ENCODE data around the gene CIBAR2.

Gene CIBAR2

DNA sequence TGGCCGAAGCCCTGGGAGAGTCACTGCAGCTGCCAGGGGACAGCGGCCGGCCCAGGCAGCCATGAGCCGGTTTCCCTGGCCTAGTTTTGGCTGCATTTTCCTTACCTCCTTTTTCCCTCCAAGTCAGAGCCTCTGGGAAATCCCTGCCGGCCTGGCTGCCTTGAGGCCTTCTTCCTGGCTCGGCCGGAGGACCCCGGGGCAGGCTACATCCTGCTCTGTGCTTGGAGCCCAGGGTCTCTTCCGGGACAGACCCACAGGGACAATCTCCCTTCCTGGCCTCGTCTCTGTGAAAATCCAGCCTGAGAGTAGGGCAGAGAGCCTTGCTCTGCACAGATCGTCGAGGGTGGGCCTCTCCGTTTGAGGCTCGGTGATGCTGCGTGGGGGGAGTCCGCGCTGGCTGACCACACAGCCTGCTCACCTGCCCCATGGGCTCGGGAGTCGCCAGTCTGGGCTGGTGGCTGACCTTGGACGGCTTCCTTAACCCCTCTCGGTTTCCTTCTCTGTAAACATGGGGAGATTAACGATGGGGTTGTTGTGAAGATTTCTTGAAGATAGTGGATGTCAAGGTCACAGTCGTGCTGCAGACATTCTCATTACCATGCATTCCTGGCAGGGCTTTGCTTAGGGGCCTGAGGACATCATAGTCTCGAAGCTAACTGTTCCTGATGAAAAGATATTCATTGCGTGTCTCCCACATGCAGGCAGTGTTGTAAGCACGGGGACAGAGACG, 34.8 kb upstream of the CIBAR2 start:
- no peaks in the 10 kb centered on the region for H3K79me2 ChIP-seq (ENCODE audit: low read length)
- no peaks in the 10 kb centered on the region for H4K20me1 ChIP-seq (ENCODE audit: insufficient read depth, low read length)
- H3K36me3 ChIP-seq (replicated peaks; ENCODE audit: low read depth, low read length) = no peaks in the 10 kb centered on the region
- no peak overlapping the region for H3K9ac ChIP-seq (ENCODE audit: low read length)
- no peak overlapping the region for H3K4me3 ChIP-seq (ENCODE audit: low read length)
- no peaks in the 10 kb centered on the region for H3K9me3 ChIP-seq (ENCODE audit: insufficient read depth, low read length)
- H3K4me2 ChIP-seq (ENCODE audit: low read length) = no peak overlapping the region
- no peak overlapping the region for H2AFZ ChIP-seq (ENCODE audit: low read depth, low read length)
- H3K4me1 ChIP-seq (ENCODE audit: low read length) = no peaks in the 10 kb centered on the region
- H3K27ac ChIP-seq (ENCODE audit: low read length) = no peak overlapping the region
- no peak for TF ChIP-seq EZH2phosphoT487 (IDR thresholded peaks at IDR 0.05; ENCODE audit: low read depth)
- TF ChIP-seq, protein P1, sequence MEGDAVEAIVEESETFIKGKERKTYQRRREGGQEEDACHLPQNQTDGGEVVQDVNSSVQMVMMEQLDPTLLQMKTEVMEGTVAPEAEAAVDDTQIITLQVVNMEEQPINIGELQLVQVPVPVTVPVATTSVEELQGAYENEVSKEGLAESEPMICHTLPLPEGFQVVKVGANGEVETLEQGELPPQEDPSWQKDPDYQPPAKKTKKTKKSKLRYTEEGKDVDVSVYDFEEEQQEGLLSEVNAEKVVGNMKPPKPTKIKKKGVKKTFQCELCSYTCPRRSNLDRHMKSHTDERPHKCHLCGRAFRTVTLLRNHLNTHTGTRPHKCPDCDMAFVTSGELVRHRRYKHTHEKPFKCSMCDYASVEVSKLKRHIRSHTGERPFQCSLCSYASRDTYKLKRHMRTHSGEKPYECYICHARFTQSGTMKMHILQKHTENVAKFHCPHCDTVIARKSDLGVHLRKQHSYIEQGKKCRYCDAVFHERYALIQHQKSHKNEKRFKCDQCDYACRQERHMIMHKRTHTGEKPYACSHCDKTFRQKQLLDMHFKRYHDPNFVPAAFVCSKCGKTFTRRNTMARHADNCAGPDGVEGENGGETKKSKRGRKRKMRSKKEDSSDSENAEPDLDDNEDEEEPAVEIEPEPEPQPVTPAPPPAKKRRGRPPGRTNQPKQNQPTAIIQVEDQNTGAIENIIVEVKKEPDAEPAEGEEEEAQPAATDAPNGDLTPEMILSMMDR (IDR thresholded peaks at IDR 0.05; ENCODE audit: low read depth, low read length) = no peak
- peaks cover 4% of the 10 kb centered on the region; the same call in 1 of the 2 replicates for H3K27me3 ChIP-seq (ENCODE audit: low read depth, low read length)

DNA sequence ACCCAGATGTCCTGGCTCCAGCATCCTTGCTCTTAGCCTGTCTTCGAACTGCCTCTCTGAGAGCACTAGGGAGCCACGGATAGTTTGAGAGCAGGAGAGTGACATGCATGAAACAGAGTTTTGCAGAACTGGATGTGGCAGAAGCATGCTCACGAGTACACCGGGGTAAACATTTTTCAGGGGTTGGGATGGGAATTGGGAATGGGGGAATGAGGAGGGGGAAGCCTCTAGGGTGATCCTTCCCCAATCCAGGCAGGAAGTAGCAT, 34.2 kb upstream of the CIBAR2 start:
- TF ChIP-seq, protein P1 (IDR thresholded peaks at IDR 0.05; ENCODE audit: low read depth, low read length) = no peak
- no peak for TF ChIP-seq EZH2phosphoT487 (IDR thresholded peaks at IDR 0.05; ENCODE audit: low read depth)
- Histone ChIP-seq H3K27ac (ENCODE audit: low read length) (no peak overlapping the region), H3K36me3 (replicated peaks; ENCODE audit: low read depth, low read length) (no peaks in the 10 kb centered on the region)

DNA sequence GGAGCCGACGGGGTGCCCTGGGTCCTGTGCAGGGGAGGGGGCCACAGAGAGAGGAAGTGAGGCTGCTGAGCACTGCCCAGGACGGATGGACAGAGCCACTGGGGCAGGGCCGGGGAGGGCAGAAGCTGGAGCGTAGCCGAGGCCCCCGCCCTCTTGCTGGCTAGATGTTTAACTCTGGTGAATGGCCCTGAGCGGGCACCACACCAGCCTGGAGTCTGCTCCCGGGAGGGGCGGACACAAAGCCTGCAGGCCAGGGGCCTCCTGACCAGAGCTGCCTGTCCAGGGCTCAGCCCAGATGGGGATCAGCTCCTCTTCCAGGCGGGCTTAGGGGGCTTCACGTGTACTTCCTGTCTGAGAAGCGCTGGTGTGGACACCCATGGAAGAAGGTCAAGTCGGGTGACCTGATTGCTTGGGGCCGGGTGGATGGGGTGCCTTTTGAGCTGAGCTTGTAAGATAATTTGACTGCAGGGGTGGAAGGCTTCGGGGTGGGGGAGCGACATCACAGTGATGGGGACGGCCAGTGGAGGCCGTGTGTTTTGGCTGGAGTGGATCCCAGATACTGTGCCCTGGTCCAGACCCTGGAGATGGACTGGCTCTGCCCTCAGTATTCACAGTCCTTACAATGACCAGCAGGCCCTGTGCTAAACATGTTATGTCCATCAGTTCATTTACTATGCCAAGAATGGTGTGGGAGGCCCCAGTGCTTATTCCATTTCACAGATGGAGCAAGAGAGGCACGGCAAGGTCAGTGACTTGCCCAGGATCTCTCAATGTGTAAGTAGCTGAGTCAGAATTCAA, 33.7 kb upstream of the CIBAR2 start:
- Histone ChIP-seq H3K4me2 (ENCODE audit: low read length) (no peak overlapping the region), H3K9ac (ENCODE audit: low read length) (no peak overlapping the region), H2AFZ (ENCODE audit: low read depth, low read length) (no peak overlapping the region), H3K4me3 (ENCODE audit: low read length) (no peak overlapping the region), H3K27me3 (ENCODE audit: low read depth, low read length) (peaks cover 4% of the 10 kb centered on the region; the same call in 1 of the 2 replicates), H4K20me1 (ENCODE audit: insufficient read depth, low read length) (no peaks in the 10 kb centered on the region), H3K79me2 (ENCODE audit: low read length) (no peaks in the 10 kb centered on the region), H3K36me3 (replicated peaks; ENCODE audit: low read depth, low read length) (no peaks in the 10 kb centered on the region), H3K9me3 (ENCODE audit: insufficient read depth, low read length) (no peaks in the 10 kb centered on the region), H3K4me1 (ENCODE audit: low read length) (no peaks in the 10 kb centered on the region), H3K27ac (ENCODE audit: low read length) (no peak overlapping the region)
- TF ChIP-seq EZH2phosphoT487 (IDR thresholded peaks at IDR 0.05; ENCODE audit: low read depth) = no peak
- TF ChIP-seq, protein P1 (IDR thresholded peaks at IDR 0.05; ENCODE audit: low read depth, low read length) = no peak

More for the DNA sequence above, 34.2 kb upstream of the CIBAR2 start:
- H4K20me1 ChIP-seq (ENCODE audit: insufficient read depth, low read length) = no peaks in the 10 kb centered on the region
- H3K27me3 ChIP-seq (ENCODE audit: low read depth, low read length) = peaks cover 4% of the 10 kb centered on the region; the same call in 1 of the 2 replicates
- H3K79me2 ChIP-seq (ENCODE audit: low read length) = no peaks in the 10 kb centered on the region
- H3K4me1 ChIP-seq (ENCODE audit: low read length) = no peaks in the 10 kb centered on the region
- no peak overlapping the region for H2AFZ ChIP-seq (ENCODE audit: low read depth, low read length)
- no peak overlapping the region for H3K4me3 ChIP-seq (ENCODE audit: low read length)
- H3K9me3 ChIP-seq (ENCODE audit: insufficient read depth, low read length) = no peaks in the 10 kb centered on the region
- H3K9ac ChIP-seq (ENCODE audit: low read length) = no peak overlapping the region
- H3K4me2 ChIP-seq (ENCODE audit: low read length) = no peak overlapping the region

DNA sequence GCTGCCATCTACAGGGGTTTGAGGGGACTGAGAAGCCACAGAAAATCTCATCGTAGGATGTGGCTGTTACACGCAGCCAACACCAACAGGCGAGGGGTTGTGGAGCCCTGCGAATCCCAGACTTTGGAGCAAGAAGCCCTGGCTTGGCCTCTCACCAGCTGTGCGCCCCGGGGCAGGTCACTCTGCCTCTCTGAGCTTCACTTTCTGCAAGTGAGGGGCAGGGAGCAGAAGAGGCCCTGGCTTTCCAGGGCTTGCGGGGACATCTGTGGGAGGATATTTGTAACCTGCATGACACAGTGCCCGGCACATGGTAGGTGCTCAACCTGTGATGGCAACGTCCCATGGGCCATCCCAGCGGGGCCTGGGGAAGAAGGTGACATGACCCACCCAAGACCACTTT, 32.9 kb upstream of the CIBAR2 start:
- Histone ChIP-seq H3K27ac (ENCODE audit: low read length) (no peak overlapping the region), H3K9ac (ENCODE audit: low read length) (no peak overlapping the region), H3K9me3 (ENCODE audit: insufficient read depth, low read length) (no peaks in the 10 kb centered on the region), H4K20me1 (ENCODE audit: insufficient read depth, low read length) (no peaks in the 10 kb centered on the region), H3K79me2 (ENCODE audit: low read length) (no peaks in the 10 kb centered on the region), H3K4me2 (ENCODE audit: low read length) (no peak overlapping the region), H3K4me3 (ENCODE audit: low read length) (no peak overlapping the region), H3K4me1 (ENCODE audit: low read length) (no peaks in the 10 kb centered on the region), H3K27me3 (ENCODE audit: low read depth, low read length) (peaks cover 4% of the 10 kb centered on the region; the same call in 1 of the 2 replicates), H2AFZ (ENCODE audit: low read depth, low read length) (no peak overlapping the region), H3K36me3 (replicated peaks; ENCODE audit: low read depth, low read length) (no peaks in the 10 kb centered on the region)
- no peak for TF ChIP-seq EZH2phosphoT487 (IDR thresholded peaks at IDR 0.05; ENCODE audit: low read depth)
- TF ChIP-seq, protein P1 (IDR thresholded peaks at IDR 0.05; ENCODE audit: low read depth, low read length) = no peak

All from OCI-LY3 (cell line).